ENCODE data around the gene KCNN3. TPM values are rescaled to one million over a fixed set of nuclear protein-coding genes. Genes with fewer than 3 reads are reported as not detected.

KCNN3 gene
- total RNA-seq, 1 experiment from 2014 or later = 1.3 TPM

DNA sequence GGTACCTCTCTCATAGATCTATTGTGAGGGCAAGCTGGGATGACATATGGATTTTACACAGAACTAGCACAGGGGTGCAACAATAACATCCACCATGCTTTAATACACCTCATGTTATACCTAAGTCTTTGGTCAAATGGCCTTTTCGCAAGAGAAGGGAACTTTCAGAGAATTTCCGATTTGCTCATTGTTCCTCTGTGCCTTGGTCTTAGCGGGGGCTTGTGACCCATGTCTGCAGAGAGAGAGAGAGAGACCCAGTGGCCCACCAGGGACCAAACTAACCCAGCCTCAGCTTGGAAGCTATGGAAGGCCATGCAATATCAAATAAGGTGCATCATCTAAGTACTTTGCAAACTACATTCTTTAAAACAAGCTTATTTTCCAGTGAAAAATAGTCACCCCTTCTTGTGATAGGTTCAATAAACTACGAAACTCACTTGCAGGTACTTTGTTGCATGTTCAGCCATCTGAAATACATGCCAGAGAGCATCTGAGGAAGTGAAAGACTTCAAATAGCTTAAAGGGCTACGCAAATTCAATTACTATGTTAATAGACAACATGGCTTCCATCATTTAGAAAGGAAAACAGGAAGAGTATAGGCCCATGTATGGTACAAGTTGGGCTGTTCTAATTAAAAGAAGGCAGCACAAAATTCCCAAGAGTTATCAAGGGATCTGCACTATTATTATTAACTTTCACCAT lies 100.7 kb downstream of the KCNN3 start:
- Mint-ChIP-seq H3K4me3 (no peak overlapping the region), H3K9me3 (no peaks in the 10 kb centered on the region), H3K27ac (no peak overlapping the region), H3K4me1 (peaks cover 21% of the 10 kb centered on the region), H3K36me3 (no peaks in the 10 kb centered on the region), H3K27me3 (ENCODE audit: low read depth) (no peaks in the 10 kb centered on the region)
- ChIA-PET CTCF (interaction anchor here (1.3 to 1.7 kb wide), 3 partner anchors 8 to 109 kb away, joined by 3 to 5 read pairs (median 4); no protein-coding TSS in a partner anchor), POLR2A (no interaction called here)
- ATAC-seq (no peak), DNase-seq (ENCODE audit: low spot score) (no peak)
- TF ChIP-seq, protein P1, sequence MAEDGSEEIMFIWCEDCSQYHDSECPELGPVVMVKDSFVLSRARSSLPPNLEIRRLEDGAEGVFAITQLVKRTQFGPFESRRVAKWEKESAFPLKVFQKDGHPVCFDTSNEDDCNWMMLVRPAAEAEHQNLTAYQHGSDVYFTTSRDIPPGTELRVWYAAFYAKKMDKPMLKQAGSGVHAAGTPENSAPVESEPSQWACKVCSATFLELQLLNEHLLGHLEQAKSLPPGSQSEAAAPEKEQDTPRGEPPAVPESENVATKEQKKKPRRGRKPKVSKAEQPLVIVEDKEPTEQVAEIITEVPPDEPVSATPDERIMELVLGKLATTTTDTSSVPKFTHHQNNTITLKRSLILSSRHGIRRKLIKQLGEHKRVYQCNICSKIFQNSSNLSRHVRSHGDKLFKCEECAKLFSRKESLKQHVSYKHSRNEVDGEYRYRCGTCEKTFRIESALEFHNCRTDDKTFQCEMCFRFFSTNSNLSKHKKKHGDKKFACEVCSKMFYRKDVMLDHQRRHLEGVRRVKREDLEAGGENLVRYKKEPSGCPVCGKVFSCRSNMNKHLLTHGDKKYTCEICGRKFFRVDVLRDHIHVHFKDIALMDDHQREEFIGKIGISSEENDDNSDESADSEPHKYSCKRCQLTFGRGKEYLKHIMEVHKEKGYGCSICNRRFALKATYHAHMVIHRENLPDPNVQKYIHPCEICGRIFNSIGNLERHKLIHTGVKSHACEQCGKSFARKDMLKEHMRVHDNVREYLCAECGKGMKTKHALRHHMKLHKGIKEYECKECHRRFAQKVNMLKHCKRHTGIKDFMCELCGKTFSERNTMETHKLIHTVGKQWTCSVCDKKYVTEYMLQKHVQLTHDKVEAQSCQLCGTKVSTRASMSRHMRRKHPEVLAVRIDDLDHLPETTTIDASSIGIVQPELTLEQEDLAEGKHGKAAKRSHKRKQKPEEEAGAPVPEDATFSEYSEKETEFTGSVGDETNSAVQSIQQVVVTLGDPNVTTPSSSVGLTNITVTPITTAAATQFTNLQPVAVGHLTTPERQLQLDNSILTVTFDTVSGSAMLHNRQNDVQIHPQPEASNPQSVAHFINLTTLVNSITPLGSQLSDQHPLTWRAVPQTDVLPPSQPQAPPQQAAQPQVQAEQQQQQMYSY (CRISPR knock-in tag; IDR thresholded peaks at IDR 0.05) = no peak

- H3K4me1 Mint-ChIP-seq = peaks cover 21% of the 10 kb centered on the region
- ATAC-seq (no peak), DNase-seq (ENCODE audit: low spot score) (no peak)
- TF ChIP-seq ZNF219 (CRISPR knock-in tag; IDR thresholded peaks at IDR 0.05; ENCODE audit: borderline replicate concordance) (no peak), ZNF416 (CRISPR knock-in tag; IDR thresholded peaks at IDR 0.05) (no peak), ZNF232 (CRISPR knock-in tag; IDR thresholded peaks at IDR 0.05) (no peak), MXD4 (CRISPR knock-in tag; IDR thresholded peaks at IDR 0.05; ENCODE audit: borderline replicate concordance) (no peak), KAT7 (CRISPR knock-in tag; IDR thresholded peaks at IDR 0.05; ENCODE audit: borderline replicate concordance) (no peak), ZNF532 (CRISPR knock-in tag; IDR thresholded peaks at IDR 0.05; ENCODE audit: borderline replicate concordance) (no peak), SMAD4 (CRISPR knock-in tag; IDR thresholded peaks at IDR 0.05) (no peak), ZBTB21 (CRISPR knock-in tag; IDR thresholded peaks at IDR 0.05; ENCODE audit: borderline replicate concordance) (no peak)
- no peak overlapping the region for H3K4me3 Mint-ChIP-seq
- no peaks in the 10 kb centered on the region for H3K27me3 Mint-ChIP-seq (ENCODE audit: low read depth)
- H3K36me3 Mint-ChIP-seq = no peaks in the 10 kb centered on the region
- H3K27ac Mint-ChIP-seq = no peak overlapping the region
- ChIA-PET CTCF (interaction anchor here (1.6 to 3.8 kb wide), 4 partner anchors 7 to 110 kb away, joined by 3 to 19 read pairs (median 9); no protein-coding TSS in a partner anchor), POLR2A (no interaction called here)
- no peaks in the 10 kb centered on the region for H3K9me3 Mint-ChIP-seq
These were observed 101.5 kb downstream of the KCNN3 start for GRCh38 chr1:154768456-154769125.

- no peak overlapping the region for H3K27ac Mint-ChIP-seq
- ATAC-seq (no peak), DNase-seq (ENCODE audit: low spot score) (no peak)
- no peak overlapping the region for H3K4me3 Mint-ChIP-seq
- H3K9me3 Mint-ChIP-seq = no peaks in the 10 kb centered on the region
- CTCF ChIA-PET = interaction anchor here (1.5 to 3.8 kb wide), 4 partner anchors 52 to 111 kb away, joined by 3 to 19 read pairs (median 12); no protein-coding TSS in a partner anchor
- POLR2A ChIA-PET = no interaction called here
- no peaks in the 10 kb centered on the region for H3K36me3 Mint-ChIP-seq
- H3K4me1 Mint-ChIP-seq = peaks cover 12% of the 10 kb centered on the region
- no peaks in the 10 kb centered on the region for H3K27me3 Mint-ChIP-seq (ENCODE audit: low read depth)
- TF ChIP-seq OVOL2 (CRISPR knock-in tag; IDR thresholded peaks at IDR 0.05; ENCODE audit: borderline replicate concordance) (no peak), ZNF219 (CRISPR knock-in tag; IDR thresholded peaks at IDR 0.05; ENCODE audit: borderline replicate concordance) (no peak), JUN (CRISPR knock-in tag; IDR thresholded peaks at IDR 0.05) (no peak), ZNF121 (CRISPR knock-in tag; IDR thresholded peaks at IDR 0.05) (no peak), TEAD4 (CRISPR knock-in tag; IDR thresholded peaks at IDR 0.05) (no peak), ZNF532 (CRISPR knock-in tag; IDR thresholded peaks at IDR 0.05; ENCODE audit: borderline replicate concordance) (no peak), MAX (CRISPR knock-in tag; IDR thresholded peaks at IDR 0.05) (no peak), ELF4 (CRISPR knock-in tag; IDR thresholded peaks at IDR 0.05; ENCODE audit: low read depth) (no peak), HMGA2 (CRISPR knock-in tag; IDR thresholded peaks at IDR 0.05) (no peak)
These were observed 102.5 kb downstream of the KCNN3 start for GRCh38 chr1:154767315-154768240.

Data from WTC11 (cell line).